ENCODE results near the gene SLC16A5.

SLC16A5 gene

GRCh38 chr17:75155191-75155601 is 67.4 kb downstream of the SLC16A5 start:
- DNase-seq (ENCODE audit: extremely low read depth in 1 of 2, low read depth in 1 of 2) = no peak

Measured in activated CD8-positive, alpha-beta memory T cell treated with anti-CD3 and anti-CD28 coated beads for 1 hour (primary cell).